Left lung (tissue), 10 donors: Measurements from ENCODE around the gene LMAN1. TPM values are rescaled to one million over a fixed set of nuclear protein-coding genes. Genes with fewer than 3 reads are reported as not detected.

Source experiments
- ATAC-seq: fragments of 200-7000 bp; cut with Tn5 transposase; one replicate; pipeline ENCODE4 v1.9.1; 2020; ENCODE audit warnings: moderate library complexity
- DNase-seq, 4 donors: peaks; one replicate each; pipeline ENCODE4 v3.0.0-alpha.2; 2013 to 2020
- H3K27ac ChIP-seq, 2 donors: fragments of 200-600 bp; sonication (generic) in 1 of 2; one replicate each; pipeline versions ENCODE4 v1.5.0 to v1.8.0; 2020 to 2021
- H3K27me3 ChIP-seq, 2 donors: fragments of 200-600 bp; sonication (generic) in 1 of 2; one replicate each; pipeline versions ENCODE4 v1.5.0 to v1.8.0; 2020 to 2021
- H3K36me3 ChIP-seq, 2 donors: fragments of 200-600 bp; sonication (generic) in 1 of 2; one replicate each; pipeline versions ENCODE4 v1.5.0 to v1.8.0; 2020 to 2021
- H3K4me1 ChIP-seq, 2 donors: fragments of 200-600 bp; one replicate each; pipeline ENCODE4 v1.8.0; 2021
- H3K4me3 ChIP-seq, 2 donors: fragments of 200-600 bp; sonication (generic) in 1 of 2; one replicate each; pipeline versions ENCODE4 v1.5.0 to v1.8.0; 2020 to 2021; ENCODE audit warnings: mild to moderate bottlenecking in 1 of 2
- H3K9me3 ChIP-seq, 2 donors: fragments of 200-600 bp; sonication (generic) in 1 of 2; one replicate each; pipeline versions ENCODE4 v1.5.0 to v1.8.0; 2020 to 2021
- CTCF ChIP-seq, 2 donors: fragments of 200-600 bp; sonication (generic) in 1 of 2; IDR thresholded peaks; one replicate each; pipeline versions ENCODE4 v1.5.0 to v1.8.0; 2021; ENCODE audit warnings: antibody characterized with exemption in 2 of 2
- intact Hi-C, 2 donors: fragments of 100-400 bp; cut with DNase I; formaldehyde crosslinking; loops; one replicate each; pipeline versions ENCODE4 v1.11.2 to v1.14.2; 2022
- polyA plus RNA-seq, 6 donors: library from polyadenylated mRNA; unstranded; fragments of 120-200 nt; gene quantifications; one replicate each; pipeline ENCODE4 v1.2.1, GENCODE V29; 2013; ENCODE audit not compliant: insufficient read length in 6 of 6
- total RNA-seq, 2 donors: library from RNA; stranded (reverse); fragmentation: NEBNext Ultra II Directional; extraction: Animal tissue kit (Norgen Biotek cat#: 25700); gene quantifications; one replicate each; pipeline ENCODE4 v1.2.1, GENCODE V29; 2021
- donor health status: DM: no; HTN: yes; CAD: no.
- donor health status: DM: no; HTN: no; CAD: no.

LMAN1 gene
- total and polyA plus RNA-seq, 8 donors, result 88.5 to 112 (median 98.8) TPM

DNA sequence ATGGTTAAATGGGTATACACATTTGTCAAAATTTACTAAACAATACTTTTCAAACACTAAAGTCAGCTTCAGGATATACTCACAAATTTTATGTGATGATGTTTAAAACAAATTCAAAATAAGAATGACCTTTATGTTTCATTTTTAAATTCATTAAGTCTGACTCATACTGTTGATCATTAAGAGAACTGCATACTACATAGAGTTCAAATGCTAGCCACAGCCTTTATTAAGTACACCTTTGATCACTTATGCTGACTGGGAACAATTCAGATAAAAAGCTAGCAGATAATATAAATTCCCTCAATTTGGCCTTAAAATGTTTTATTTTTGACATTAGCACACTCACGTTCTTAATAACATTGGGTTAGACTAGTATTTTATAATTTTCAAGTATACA, 14.1 kb downstream of the LMAN1 start:
- no peak for TF ChIP-seq CTCF (IDR thresholded peaks at IDR 0.05)

GRCh38 chr18:59343926-59344325, 15.1 kb downstream of the LMAN1 start:
- H3K9me3 ChIP-seq, result peaks cover 0 to 10% of the 10 kb centered on the region in 2 donors
- no peaks in the 10 kb centered on the region for H3K27me3 ChIP-seq
- DNase-seq (no peak), ATAC-seq (no peak)
- TF ChIP-seq CTCF (IDR thresholded peaks at IDR 0.05), result no peak
- H3K36me3 ChIP-seq, result peaks cover 0 to 99% of the 10 kb centered on the region in 2 donors
- H3K4me3 ChIP-seq, result no peak overlapping the region
- intact Hi-C loops, result no loop called here
- no peaks in the 10 kb centered on the region for H3K4me1 ChIP-seq
- no peak overlapping the region for H3K27ac ChIP-seq

More for the DNA sequence above, 14.1 kb downstream of the LMAN1 start:
- peaks cover 0 to 100% of the 10 kb centered on the region in 2 donors for H3K36me3 ChIP-seq
- H3K4me3 ChIP-seq, result no peak overlapping the region
- peaks cover 0 to 10% of the 10 kb centered on the region in 2 donors for H3K9me3 ChIP-seq
- H3K27me3 ChIP-seq, result no peaks in the 10 kb centered on the region
- no peak overlapping the region for H3K27ac ChIP-seq
- no peak for DNase-seq
- no peak for ATAC-seq
- intact Hi-C loops, result no loop called here
- no peaks in the 10 kb centered on the region for H3K4me1 ChIP-seq

GRCh38 chr18:59340817-59341216, 18.2 kb downstream of the LMAN1 start:
- H3K4me3 ChIP-seq, result no peak overlapping the region
- H3K4me1 ChIP-seq, result no peaks in the 10 kb centered on the region
- no peak for DNase-seq
- no peak for ATAC-seq
- no peak for TF ChIP-seq CTCF (IDR thresholded peaks at IDR 0.05)
- intact Hi-C loops, result no loop called here
- H3K36me3 ChIP-seq, result peaks cover 0 to 98% of the 10 kb centered on the region in 2 donors
- no peak overlapping the region for H3K27ac ChIP-seq
- H3K27me3 ChIP-seq, result no peaks in the 10 kb centered on the region
- peaks cover 0 to 10% of the 10 kb centered on the region in 2 donors for H3K9me3 ChIP-seq

GRCh38 chr18:59340312-59340711, 18.8 kb downstream of the LMAN1 start:
- DNase-seq (no peak), ATAC-seq (no peak)
- intact Hi-C loops, result no loop called here
- H3K4me3 ChIP-seq, result no peak overlapping the region
- no peaks in the 10 kb centered on the region for H3K27me3 ChIP-seq
- no peaks in the 10 kb centered on the region for H3K4me1 ChIP-seq
- peaks cover 0 to 96% of the 10 kb centered on the region in 2 donors for H3K36me3 ChIP-seq
- peaks cover 0 to 10% of the 10 kb centered on the region in 2 donors for H3K9me3 ChIP-seq
- no peak overlapping the region for H3K27ac ChIP-seq
- TF ChIP-seq CTCF (IDR thresholded peaks at IDR 0.05), result no peak

GRCh38 chr18:59332986-59333385, 26.1 kb downstream of the LMAN1 start:
- TF ChIP-seq CTCF (IDR thresholded peaks at IDR 0.05), result no peak
- DNase-seq, result no peak
- intact Hi-C loops, result no loop called here

More at GRCh38 chr18:59332986-59333385, 26.1 kb downstream of the LMAN1 start:
- peaks cover 5 to 86% of the 10 kb centered on the region in 2 donors for H3K36me3 ChIP-seq
- no peak overlapping the region for H3K27ac ChIP-seq
- no peak overlapping the region for H3K4me3 ChIP-seq
- no peak for ATAC-seq
- no peaks in the 10 kb centered on the region for H3K27me3 ChIP-seq
- H3K4me1 ChIP-seq, result no peaks in the 10 kb centered on the region
- no peaks in the 10 kb centered on the region for H3K9me3 ChIP-seq
